HUES64 (cell line): ENCODE data around the gene DNAJC6.
A peak's percentile ranks its signal among the peaks of the same experiment; 100 is the strongest.

Source experiments
- H3K27ac ChIP-seq: 2 replicates; pipeline ENCODE4 v1.7.0; 2013; ENCODE audit warnings: low read depth, low read length, inconsistent platforms
- H3K27me3 ChIP-seq: 2 replicates; pipeline ENCODE4 v1.6.1; 2013; ENCODE audit warnings: mild to moderate bottlenecking, low read length; ENCODE audit not compliant: insufficient read depth
- H3K36me3 ChIP-seq: 2 replicates; pipeline ENCODE4 v1.6.1; 2013; ENCODE audit warnings: mild to moderate bottlenecking, low read length; ENCODE audit not compliant: insufficient read depth
- H3K4me1 ChIP-seq: 2 replicates; pipeline ENCODE4 v1.6.1; 2013; ENCODE audit warnings: mild to moderate bottlenecking, low read length, moderate library complexity; ENCODE audit not compliant: insufficient read depth
- H3K4me3 ChIP-seq: 2 replicates; pipeline ENCODE4 v1.5.1; 2013; ENCODE audit warnings: mild to moderate bottlenecking, low read length, moderate library complexity
- H3K9ac ChIP-seq: 2 replicates; pipeline ENCODE4 v1.6.1; 2013; ENCODE audit warnings: mild to moderate bottlenecking, low read depth, low read length
- H3K9me3 ChIP-seq: 2 replicates; pipeline ENCODE4 v1.6.1; 2013; ENCODE audit warnings: low read depth, low read length; ENCODE audit not compliant: insufficient read depth
- WGBS: fragments of 150-250, 120-280 bp; methylation state at CpG from one replicate; pipeline ENCODE4 v1.1.7; 2013; ENCODE audit warnings: missing lambda C conversion rate; 5-methylcytosine and 5-hydroxymethylcytosine counted together

DNAJC6 gene

DNA sequence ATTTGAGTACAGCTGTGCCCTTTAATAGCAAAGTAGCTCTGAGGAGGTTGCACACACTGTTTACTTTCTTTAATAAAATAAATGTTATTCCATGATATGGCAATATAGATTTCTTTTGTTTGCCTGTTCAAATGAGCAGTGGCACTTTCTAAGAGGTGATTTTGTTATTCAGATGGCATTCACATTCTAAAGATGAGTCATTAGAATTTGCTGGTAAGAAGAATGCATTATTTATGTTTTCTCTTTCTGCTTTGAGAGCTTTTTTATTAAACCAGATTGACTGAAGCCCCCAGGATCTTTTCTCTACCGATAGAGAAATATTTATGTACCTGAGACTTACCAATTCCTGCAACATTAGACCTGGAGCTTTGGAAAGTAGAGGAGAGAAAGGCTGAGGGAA lies 100.0 kb downstream of the DNAJC6 start:
- Histone ChIP-seq H3K27me3 (no peaks in the 10 kb centered on the region), H3K4me1 (peaks cover 22% of the 10 kb centered on the region), H3K27ac (peak overlapping the region; percentile 20; the same call in 1 of the 2 replicates), H3K9ac (no peak overlapping the region), H3K4me3 (no peak overlapping the region), H3K36me3 (peaks cover 2% of the 10 kb centered on the region; the same call in 1 of the 2 replicates), H3K9me3 (no peaks in the 10 kb centered on the region)
- no CpG with 5 or more reads among the region's 1 CpG for WGBS

- Histone ChIP-seq H3K4me1 (peaks cover 22% of the 10 kb centered on the region), H3K27ac (peak overlapping the region; percentile 20; the same call in 1 of the 2 replicates), H3K36me3 (peaks cover 2% of the 10 kb centered on the region; the same call in 1 of the 2 replicates), H3K9ac (no peak overlapping the region), H3K9me3 (no peaks in the 10 kb centered on the region), H3K27me3 (no peaks in the 10 kb centered on the region), H3K4me3 (no peak overlapping the region)
- 83% methylated on average over 3 of the region's 4 CpGs for WGBS
Observed at GRCh38 chr1:65409816-65410326, 100.5 kb downstream of the DNAJC6 start.

- no peak overlapping the region for H3K27ac ChIP-seq
- 93% methylated on average over 4 of the region's 4 CpGs for WGBS
- H3K4me3 ChIP-seq: no peak overlapping the region
- no peaks in the 10 kb centered on the region for H3K9me3 ChIP-seq
- peaks cover 2% of the 10 kb centered on the region; the same call in 1 of the 2 replicates for H3K36me3 ChIP-seq
- H3K4me1 ChIP-seq: peaks cover 30% of the 10 kb centered on the region
- H3K9ac ChIP-seq: no peak overlapping the region
- no peaks in the 10 kb centered on the region for H3K27me3 ChIP-seq
Observed at GRCh38 chr1:65412256-65412983, 103.1 kb downstream of the DNAJC6 start.

DNA sequence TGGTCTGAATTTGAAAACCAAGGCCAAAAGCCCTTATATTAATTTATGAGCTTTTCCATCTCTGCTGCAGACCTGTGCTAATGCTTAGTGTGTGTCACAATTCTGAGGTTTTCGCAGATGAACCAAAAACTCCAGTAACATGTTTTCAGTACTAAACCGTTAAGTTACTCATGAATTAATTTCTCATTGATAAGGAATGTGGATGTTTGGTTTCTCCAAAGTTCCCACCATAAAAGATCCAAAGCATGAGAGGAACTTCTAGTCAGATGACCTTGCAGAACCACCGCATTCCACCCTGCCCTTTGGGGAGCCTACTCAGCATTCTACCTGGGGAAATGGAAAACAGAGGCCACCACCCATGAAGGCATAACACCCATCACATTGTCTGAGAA lies 103.6 kb downstream of the DNAJC6 start:
- peaks cover 2% of the 10 kb centered on the region; the same call in 1 of the 2 replicates for H3K36me3 ChIP-seq
- H3K27ac ChIP-seq: no peak overlapping the region
- 83% methylated on average over 3 of the region's 3 CpGs for WGBS
- H3K4me3 ChIP-seq: no peak overlapping the region
- H3K9ac ChIP-seq: no peak overlapping the region
- H3K9me3 ChIP-seq: no peaks in the 10 kb centered on the region
- no peaks in the 10 kb centered on the region for H3K27me3 ChIP-seq
- peaks cover 34% of the 10 kb centered on the region for H3K4me1 ChIP-seq

DNA sequence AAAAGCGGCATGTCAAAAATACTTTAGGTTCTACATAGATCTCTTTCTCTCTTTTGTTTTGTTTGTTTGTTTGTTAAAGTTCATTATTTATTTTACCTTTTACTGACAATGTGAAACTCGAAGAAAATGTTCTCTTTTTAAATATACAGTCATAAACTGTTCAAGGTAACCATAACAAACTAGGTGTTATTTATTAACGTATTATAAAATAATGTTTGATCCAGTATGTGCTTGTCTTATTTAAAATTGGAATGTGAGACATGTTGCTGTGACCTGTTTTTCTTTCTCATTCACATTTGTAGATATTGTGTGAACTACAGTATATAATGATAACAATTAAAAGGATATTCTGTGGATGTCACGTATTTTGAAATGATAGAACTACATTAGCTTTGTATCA lies 105.2 kb downstream of the DNAJC6 start:
- 100% methylated on average over 1 of the region's 4 CpGs for WGBS
- Histone ChIP-seq H3K9me3 (no peaks in the 10 kb centered on the region), H3K27ac (no peak overlapping the region), H3K4me1 (peaks cover 33% of the 10 kb centered on the region), H3K36me3 (no peaks in the 10 kb centered on the region), H3K9ac (no peak overlapping the region), H3K27me3 (no peaks in the 10 kb centered on the region), H3K4me3 (no peak overlapping the region)

- 82% methylated on average over 1 of the region's 1 CpG for WGBS
- no peak overlapping the region for H3K27ac ChIP-seq
Observed at GRCh38 chr1:65416767-65417166, 107.4 kb downstream of the DNAJC6 start.

GRCh38 chr1:65417729-65418128 lies 108.4 kb downstream of the DNAJC6 start:
- Histone ChIP-seq H3K4me3 (no peak overlapping the region), H3K9me3 (no peaks in the 10 kb centered on the region), H3K27me3 (no peaks in the 10 kb centered on the region), H3K9ac (no peak overlapping the region), H3K36me3 (no peaks in the 10 kb centered on the region), H3K4me1 (peaks cover 31% of the 10 kb centered on the region), H3K27ac (no peak overlapping the region)
- WGBS: 83% methylated on average over 1 of the region's 2 CpGs

More at GRCh38 chr1:65416767-65417166, 107.4 kb downstream of the DNAJC6 start:
- Histone ChIP-seq H3K4me3 (no peak overlapping the region), H3K9me3 (no peaks in the 10 kb centered on the region), H3K4me1 (peaks cover 23% of the 10 kb centered on the region), H3K27me3 (no peaks in the 10 kb centered on the region), H3K36me3 (no peaks in the 10 kb centered on the region), H3K9ac (no peak overlapping the region)

DNA sequence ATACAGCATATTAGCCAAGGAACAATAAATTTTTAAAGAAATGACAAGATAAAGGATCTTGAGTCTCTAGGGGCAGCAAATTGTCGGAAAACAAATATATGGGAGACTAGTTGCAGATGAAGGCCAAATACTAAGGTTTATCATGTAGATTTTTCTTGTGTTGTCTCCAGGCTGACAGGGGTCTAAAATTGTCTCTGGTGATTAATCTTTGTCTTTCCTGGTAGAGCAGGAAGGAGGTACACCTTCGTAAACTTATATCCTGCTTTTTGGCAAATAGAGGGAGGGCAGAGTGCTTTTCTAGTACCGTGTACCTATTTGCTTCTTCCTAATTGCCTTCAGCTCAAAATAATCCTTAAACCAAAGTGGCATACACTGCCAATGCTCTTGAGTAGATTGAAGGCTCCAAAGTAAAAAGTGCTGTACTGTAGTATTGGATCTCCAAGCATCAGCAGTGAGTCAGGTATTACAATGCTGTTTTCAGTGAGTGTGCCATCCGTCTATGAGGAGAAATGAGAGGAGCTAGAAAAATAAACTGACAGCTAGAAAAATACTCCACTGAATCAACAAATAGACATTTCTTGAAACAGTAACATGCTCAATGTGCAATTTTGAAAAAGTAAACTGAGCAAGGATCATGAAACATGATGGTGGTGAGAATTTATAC lies 109.3 kb downstream of the DNAJC6 start:
- no peak overlapping the region for H3K9ac ChIP-seq
- H3K27ac ChIP-seq: peak overlapping the region; percentile 71; the same call in 1 of the 2 replicates
- no peaks in the 10 kb centered on the region for H3K27me3 ChIP-seq
- H3K4me1 ChIP-seq: peaks cover 37% of the 10 kb centered on the region
- WGBS: 95% methylated on average over 4 of the region's 4 CpGs
- H3K36me3 ChIP-seq: no peaks in the 10 kb centered on the region
- no peaks in the 10 kb centered on the region for H3K9me3 ChIP-seq
- peak overlapping the region; percentile 68; the same call in 1 of the 2 replicates for H3K4me3 ChIP-seq

DNA sequence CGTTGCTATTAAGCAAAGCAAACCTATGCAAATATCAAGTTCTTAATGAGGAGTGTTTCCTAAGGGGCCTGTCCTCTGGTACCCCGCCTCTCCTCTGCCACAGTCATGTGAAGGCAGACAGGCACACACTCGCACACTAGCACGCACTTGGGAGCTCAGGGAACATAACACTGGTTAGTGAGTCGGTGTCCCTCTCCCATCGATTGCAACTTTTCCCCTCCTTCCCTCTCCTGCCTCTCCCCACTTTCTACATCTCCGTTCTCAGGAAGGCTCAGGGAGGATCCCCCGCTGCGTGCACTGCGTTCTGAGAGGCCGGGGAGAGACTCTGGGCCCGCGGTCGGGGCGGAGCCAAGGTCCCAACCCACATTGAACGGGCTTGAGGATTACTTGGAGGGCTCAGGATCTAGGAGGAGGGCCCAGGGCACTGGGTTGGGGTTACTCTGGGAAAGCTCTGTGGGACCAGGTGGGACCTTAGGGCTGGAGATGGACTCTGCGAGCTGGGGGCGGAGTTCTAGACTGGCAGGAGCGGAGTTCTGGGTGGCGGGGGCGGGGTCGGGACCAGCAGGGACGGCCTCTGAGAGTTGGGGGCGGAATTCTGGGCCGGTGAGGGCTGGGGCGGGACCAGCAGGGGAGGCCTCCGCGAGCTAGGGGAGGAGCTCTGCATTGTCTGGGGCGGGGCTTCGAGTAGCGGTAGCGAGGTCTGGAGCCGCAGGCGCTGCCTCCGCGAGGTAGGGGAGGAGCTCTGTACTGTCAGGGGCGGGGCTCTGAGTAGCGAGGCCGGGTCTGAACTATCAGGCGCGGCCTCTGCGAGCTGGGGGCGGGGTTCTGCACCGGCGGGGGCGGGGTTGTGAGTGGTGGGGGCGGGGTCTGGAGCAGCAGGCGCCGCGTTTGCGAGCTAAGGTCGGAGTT lies 110.6 kb downstream of the DNAJC6 start:
- peak overlapping the region; percentile 99 for H3K27ac ChIP-seq
- peak overlapping the region; percentile 22 for H3K9ac ChIP-seq
- H3K9me3 ChIP-seq: no peaks in the 10 kb centered on the region
- no peaks in the 10 kb centered on the region for H3K27me3 ChIP-seq
- no peaks in the 10 kb centered on the region for H3K36me3 ChIP-seq
- H3K4me3 ChIP-seq: peak overlapping the region; percentile 97
- WGBS: 1% methylated on average over 51 of the region's 52 CpGs
- peaks cover 49% of the 10 kb centered on the region for H3K4me1 ChIP-seq

DNA sequence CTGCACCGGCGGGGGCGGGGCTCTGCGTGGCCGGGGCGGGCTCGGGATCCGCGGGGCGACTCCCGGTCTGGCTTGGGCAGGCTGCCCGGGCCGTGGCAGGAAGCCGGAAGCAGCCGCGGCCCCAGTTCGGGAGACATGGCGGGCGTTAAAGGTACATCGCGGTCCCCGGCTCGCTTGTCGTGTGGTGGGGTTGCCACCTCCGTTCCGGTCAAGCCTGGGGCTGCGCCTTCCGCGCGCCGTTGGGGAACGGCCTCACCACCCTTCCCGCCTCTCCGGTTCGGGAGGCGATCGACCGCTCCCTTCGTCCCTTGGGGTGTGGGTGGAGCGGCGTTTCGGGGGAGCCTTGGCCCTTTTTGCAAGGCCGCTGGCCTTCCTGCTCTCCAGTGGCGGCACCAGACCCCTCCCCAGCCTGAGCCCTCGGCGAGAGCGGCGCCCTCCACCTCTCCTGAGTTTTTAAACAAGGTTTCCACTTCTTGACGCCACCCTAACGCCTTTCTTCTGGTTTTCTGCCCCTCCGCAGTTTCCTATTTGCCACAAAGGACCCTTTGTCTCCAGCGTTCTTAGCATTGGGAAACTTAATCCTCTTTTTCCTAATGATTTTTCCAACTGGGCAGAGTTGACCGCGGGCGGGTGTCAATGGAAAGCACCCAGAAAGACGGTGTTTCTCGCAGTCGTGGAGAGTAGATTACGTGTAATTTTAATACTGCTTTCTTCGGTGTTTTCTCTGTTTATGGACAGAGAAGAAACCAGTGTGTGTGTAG lies 111.4 kb downstream of the DNAJC6 start, which contains the start of the genes LEPR and LEPROT:
Gene LEPR (plus strand): TSS at position 79 of the 761 bp plus-strand sequence. CDS start 144,898 bp downstream, outside the sequence.
Gene LEPROT (plus strand): TSS at position 79 of the 761 bp plus-strand sequence. CDS start 57 bp downstream, at position 136.
- Histone ChIP-seq H3K27ac (peak within 1 kb of the TSS; percentile 99), H3K27me3 (no peaks in the 10 kb centered on the region), H3K4me1 (peaks cover 55% of the 10 kb centered on the region), H3K36me3 (no peaks in the 10 kb centered on the region), H3K4me3 (peak within 1 kb of the TSS; percentile 97), H3K9me3 (no peaks in the 10 kb centered on the region), H3K9ac (peak within 1 kb of the TSS; percentile 97)
- WGBS: under 1% methylated on average over 60 of the region's 60 CpGs
